HG02943 (cell line): ENCODE data around the gene RPL19.

ENCODE experiments used
- ATAC-seq: cut with Tn5 transposase; IDR thresholded peaks from one replicate; pipeline ENCODE4 v1.9.1; 2021; ENCODE audit warnings: mild to moderate bottlenecking, low read depth, moderate library complexity; ENCODE audit not compliant: unreplicated experiment

The RPL19 gene

GRCh38 chr17:39222866-39223834, 23.1 kb downstream of the RPL19 start:
- no peak for ATAC-seq

- ATAC-seq, result no peak
Measured at GRCh38 chr17:39223907-39224777, 24.1 kb downstream of the RPL19 start.

- no peak for ATAC-seq
Measured at GRCh38 chr17:39224778-39225307, 24.8 kb downstream of the RPL19 start.

- no peak for ATAC-seq
Measured at GRCh38 chr17:39225308-39225958, 25.4 kb downstream of the RPL19 start, which contains the start of gene STAC2. Gene STAC2, minus strand, starts transcription at chr17:39225945. Its CDS starts 443 bp downstream, at chr17:39225502.

GRCh38 chr17:39225959-39226683, 26.0 kb downstream of the RPL19 start:
- no peak for ATAC-seq

GRCh38 chr17:39227364-39227919, 27.4 kb downstream of the RPL19 start:
- ATAC-seq, result no peak

- ATAC-seq, result no peak
Measured at GRCh38 chr17:39229274-39229913, 29.3 kb downstream of the RPL19 start.

- no peak for ATAC-seq
Measured at GRCh38 chr17:39230361-39230760, 30.3 kb downstream of the RPL19 start.

GRCh38 chr17:39231091-39231561, 31.0 kb downstream of the RPL19 start:
- ATAC-seq, result no peak

- no peak for ATAC-seq
Measured at GRCh38 chr17:39231591-39232551, 31.8 kb downstream of the RPL19 start.

- ATAC-seq, result no peak
Measured at GRCh38 chr17:39235555-39236449, 35.7 kb downstream of the RPL19 start.

- ATAC-seq, result no peak
Measured at GRCh38 chr17:39236450-39236927, 36.4 kb downstream of the RPL19 start.

GRCh38 chr17:39236981-39237441, 36.9 kb downstream of the RPL19 start:
- ATAC-seq, result no peak

GRCh38 chr17:39237586-39237985, 37.5 kb downstream of the RPL19 start:
- ATAC-seq, result no peak

- ATAC-seq, result no peak
Measured at GRCh38 chr17:39238311-39238972, 38.4 kb downstream of the RPL19 start.
